HCT116 (cell line): ENCODE measurements around the gene CRHR2. TPM values are rescaled to one million over a fixed set of nuclear protein-coding genes. Genes with fewer than 3 reads are reported as not detected.

Experiments used
- ATAC-seq: fragments of 200-7000 bp; cut with Tn5 transposase; 2 replicates; pipeline ENCODE4 v1.9.1; 2020; ENCODE audit warnings: mild to moderate bottlenecking, moderate library complexity
- BruUV-seq: library from RNA; stranded (reverse); fragments of 400-500 nt; replicated peaks from 2 replicates; lab custom pipeline; 2021; lab: Mats Ljungman, UMichigan
- CTCF ChIA-PET: fragments of 300-600 bp; sonication (Branson Sonifier 250); formaldehyde crosslinking; loops from one replicate; lab custom pipeline; 2021; ENCODE audit warnings: antibody characterized with exemption; lab: Charles Lee
- POLR2A ChIA-PET: fragments of 300-600, 350-600 bp; sonication (Branson Sonifier 250); formaldehyde crosslinking; loops from one replicate; lab custom pipeline; 2021; ENCODE audit warnings: antibody characterized with exemption; lab: Charles Lee
- RAD21 ChIA-PET, 2 experiments: fragments of 300-600 bp; sonication (Branson Sonifier 250); formaldehyde crosslinking; loops; one replicate each; lab custom pipeline; 2023; ENCODE audit warnings: low total read pairs in 2 of 2; ENCODE audit not compliant: uncharacterized antibody in 2 of 2, unreplicated experiment in 2 of 2, low non-redundant PET in 1 of 2; lab: Charles Lee
- DNase-seq: peaks from one replicate; pipeline ENCODE4 v3.0.0-alpha.2; 2010; ENCODE audit warnings: low read depth, low spot score
- H2AFZ ChIP-seq: fragments of 200-600 bp; shearing (Covaris generic), sonication (generic); 2 replicates; pipeline ENCODE4 v1.6.1; 2017; ENCODE audit warnings: low read depth, mixed run types, mixed read lengths, antibody characterized with exemption, low read length; ENCODE audit not compliant: poor library complexity, severe bottlenecking
- H3K27ac ChIP-seq: 2 replicates; pipeline ENCODE4 v1.5.1; 2012; ENCODE audit warnings: low read depth, low read length
- H3K27me3 ChIP-seq: fragments of 200-600 bp; sonication (generic); 2 replicates; pipeline ENCODE4 v1.6.1; 2016; ENCODE audit warnings: mixed run types, low read length, mixed read lengths; ENCODE audit not compliant: insufficient read depth
- H3K36me3 ChIP-seq, 2 experiments: fragments of 200-500 bp in 1 of 2; fragments of 200-600 bp in 1 of 2; sonication (Bioruptor generic) in 1 of 2; sonication (generic) in 1 of 2; 2 replicates each; pipeline versions ENCODE4 v1.5.1 to v1.6.1; 2014 to 2016; ENCODE audit warnings: low read length in 2 of 2, inconsistent platforms in 1 of 2, mixed read lengths in 1 of 2, mixed run types in 1 of 2; ENCODE audit not compliant: insufficient read depth in 2 of 2, control insufficient read depth in 1 of 2
- H3K4me1 ChIP-seq, 2 experiments: fragments of 200-600 bp in 1 of 2; sonication (generic) in 1 of 2; 2 replicates each; pipeline versions ENCODE4 v1.5.1 to v1.6.1; 2012 to 2017; ENCODE audit warnings: low read length in 2 of 2, inconsistent platforms in 1 of 2, mild to moderate bottlenecking in 1 of 2, mixed read lengths in 1 of 2, mixed run types in 1 of 2, moderate library complexity in 1 of 2; ENCODE audit not compliant: insufficient read depth in 2 of 2, control insufficient read depth in 1 of 2
- H3K4me2 ChIP-seq: fragments of 200-600 bp; sonication (generic); 2 replicates; pipeline ENCODE4 v1.6.1; 2017; ENCODE audit warnings: mixed run types, low read length, mixed read lengths
- H3K4me3 ChIP-seq, 2 experiments: fragments of 200-600 bp in 1 of 2; sonication (generic) in 1 of 2; replicated peaks in 1 of 2; 2 replicates each; pipeline ENCODE4 v1.5.1; 2011 to 2016; ENCODE audit warnings: low read length in 2 of 2, control low read depth in 1 of 2, low read depth in 1 of 2, mild to moderate bottlenecking in 1 of 2, mixed read lengths in 1 of 2, mixed run types in 1 of 2
- H3K79me2 ChIP-seq: fragments of 200-600 bp; sonication (generic); 2 replicates; pipeline ENCODE4 v1.6.1; 2017; ENCODE audit warnings: mild to moderate bottlenecking, mixed run types, low read length, moderate library complexity, mixed read lengths; ENCODE audit not compliant: insufficient read depth
- H3K9ac ChIP-seq: fragments of 200-600 bp; sonication (generic); 2 replicates; pipeline ENCODE4 v1.6.1; 2016; ENCODE audit warnings: low read length, mixed read lengths
- H3K9me2 ChIP-seq: fragments of 200-600 bp; sonication (generic), shearing (Covaris generic); 2 replicates; pipeline ENCODE4 v1.6.1; 2017; ENCODE audit warnings: mixed run types, mild to moderate bottlenecking, moderate library complexity; ENCODE audit not compliant: insufficient read depth
- H3K9me3 ChIP-seq, 2 experiments: fragments of 200-500 bp in 1 of 2; fragments of 200-600 bp in 1 of 2; sonication (Bioruptor generic) in 1 of 2; sonication (generic) in 1 of 2; 2 replicates each; pipeline ENCODE4 v1.6.1; 2014 to 2017; ENCODE audit warnings: low read length in 2 of 2, mixed read lengths in 2 of 2, inconsistent platforms in 1 of 2, low read depth in 1 of 2, mild to moderate bottlenecking in 1 of 2, mixed run types in 1 of 2, moderate library complexity in 1 of 2; ENCODE audit not compliant: control insufficient read depth in 1 of 2, insufficient read depth in 1 of 2
- H4K20me1 ChIP-seq: fragments of 200-600 bp; sonication (generic), shearing (Covaris generic); 2 replicates; pipeline ENCODE4 v1.6.1; 2017; ENCODE audit warnings: mixed run types, mild to moderate bottlenecking, moderate library complexity; ENCODE audit not compliant: insufficient read depth
- ATF3 ChIP-seq: IDR thresholded peaks from 2 replicates; pipeline ENCODE4 v1.6.1; 2012
- CBX3 ChIP-seq: IDR thresholded peaks from 2 replicates; pipeline ENCODE4 v1.6.1; 2012; ENCODE audit warnings: low read depth
- CTCF ChIP-seq, 3 experiments: fragments of 200-600 bp in 1 of 3; sonication (generic) in 1 of 3; IDR thresholded peaks in 2 of 3; conservative IDR thresholded peaks in 1 of 3; 2 replicates each; pipeline ENCODE4 v1.5.1; 2012 to 2017; ENCODE audit warnings: low read depth in 2 of 3, low read length in 2 of 3, antibody characterized with exemption in 1 of 3, borderline replicate concordance in 1 of 3, control low read depth in 1 of 3, mild to moderate bottlenecking in 1 of 3, mixed read lengths in 1 of 3, mixed run types in 1 of 3, moderate library complexity in 1 of 3; ENCODE audit not compliant: insufficient read depth in 1 of 3
- EZH2 ChIP-seq: fragments of 200-600 bp; sonication (generic); IDR thresholded peaks from 2 replicates; pipeline ENCODE4 v1.6.1; 2017; ENCODE audit warnings: antibody characterized with exemption, mixed run types
- FOSL1 ChIP-seq: IDR thresholded peaks from 2 replicates; pipeline ENCODE4 v1.6.1; 2012; ENCODE audit warnings: low read depth
- JUND ChIP-seq: IDR thresholded peaks from 2 replicates; pipeline ENCODE4 v1.6.1; 2012
- MAX ChIP-seq: IDR thresholded peaks from 2 replicates; pipeline ENCODE4 v1.6.1; 2012
- POLR2A ChIP-seq: IDR thresholded peaks from 2 replicates; pipeline ENCODE4 v1.7.0; 2011; ENCODE audit warnings: borderline replicate concordance; ENCODE audit not compliant: insufficient read depth, insufficient read length; ENCODE audit errors: extremely low read depth
- POLR2AphosphoS5 ChIP-seq: IDR thresholded peaks from 2 replicates; pipeline ENCODE4 v1.6.1; 2011; ENCODE audit warnings: mild to moderate bottlenecking, low read depth, low read length, moderate library complexity
- REST ChIP-seq: IDR thresholded peaks from 2 replicates; pipeline ENCODE4 v1.6.1; 2012; ENCODE audit warnings: low read depth
- SIN3A ChIP-seq: IDR thresholded peaks from 2 replicates; pipeline ENCODE4 v1.6.1; 2012; ENCODE audit warnings: low read depth
- TCF7L2 ChIP-seq: IDR thresholded peaks from 2 replicates; pipeline ENCODE4 v1.7.0; 2011; ENCODE audit warnings: borderline replicate concordance, inconsistent platforms; ENCODE audit not compliant: insufficient read depth, insufficient read length; ENCODE audit errors: extremely low read depth
- YY1 ChIP-seq: IDR thresholded peaks from 2 replicates; pipeline ENCODE4 v1.6.1; 2011; ENCODE audit warnings: low read length, low read depth, moderate library complexity, mild to moderate bottlenecking; ENCODE audit not compliant: insufficient replicate concordance; ENCODE audit errors: extremely low read depth
- ZNF274 ChIP-seq: fragments of 200-500 bp; sonication (Bioruptor generic); IDR thresholded peaks from 2 replicates; pipeline ENCODE4 v1.6.1; 2014; ENCODE audit warnings: mild to moderate bottlenecking, low read depth, low read length, inconsistent platforms
- intact Hi-C: fragments of 100-400 bp; cut with micrococcal nuclease; formaldehyde crosslinking; loops from 2 replicates; pipeline ENCODE4 v1.10.0; 2022
- total RNA-seq: library from RNA; stranded (reverse); gene quantifications from one replicate; pipeline ENCODE4 v1.2.1, GENCODE V29; 2021; ENCODE audit not compliant: unreplicated experiment

CRHR2 gene
- total RNA-seq, 1 experiment from 2014 or later, result not detected

- H3K27me3 ChIP-seq, result no peaks in the 10 kb centered on the region
- ATAC-seq, result no peak
- TF ChIP-seq ZNF274 (no peak), POLR2AphosphoS5 (0 out of 2 replicates have a peak, but pooled peaks have one; percentile 16)
- TF ChIP-seq, all 23 proteins: peak for 1
- intact Hi-C loops, result loop anchor here (2.0 kb wide), 1 partner anchor 13 kb away; no protein-coding TSS in a partner anchor
- POLR2A ChIA-PET, result no interaction called here
- Histone ChIP-seq H3K9me3 (no peaks in the 10 kb centered on the region), H3K4me2 (no peak overlapping the region), H2AFZ (no peak overlapping the region), H3K36me3 (peaks cover 57 to 77% of the 10 kb centered on the region in 2 experiments), H3K79me2 (peaks cover 83% of the 10 kb centered on the region), H3K27ac (no peak overlapping the region), H4K20me1 (peaks cover 9% of the 10 kb centered on the region), H3K4me1 (no peaks in the 10 kb centered on the region), H3K4me3 (no peak overlapping the region), H3K9me2 (no peaks in the 10 kb centered on the region), H3K9ac (no peak overlapping the region)
- no peak for DNase-seq
- RAD21 ChIA-PET, result no interaction called here
- CTCF ChIA-PET, result no interaction called here
- BruUV-seq, result no TSS peak
These were observed 64.9 kb downstream of the CRHR2 start for GRCh38 chr7:30617359-30617758.

- Histone ChIP-seq H3K27me3 (no peaks in the 10 kb centered on the region), H3K9ac (no peak overlapping the region), H3K27ac (no peak overlapping the region), H3K36me3 (peaks cover 59 to 71% of the 10 kb centered on the region in 2 experiments), H3K4me1 (no peaks in the 10 kb centered on the region), H3K4me3 (no peak overlapping the region), H4K20me1 (peaks cover 2% of the 10 kb centered on the region; the same call in 1 of the 2 replicates), H3K4me2 (no peak overlapping the region), H3K79me2 (peaks cover 81% of the 10 kb centered on the region), H2AFZ (no peak overlapping the region), H3K9me2 (no peaks in the 10 kb centered on the region), H3K9me3 (no peaks in the 10 kb centered on the region)
- intact Hi-C loops, result loop anchor here (2.0 kb wide), 1 partner anchor 14 kb away; no protein-coding TSS in a partner anchor
- BruUV-seq, result no TSS peak
- ChIA-PET RAD21 (no interaction called here), POLR2A (no interaction called here), CTCF (no interaction called here)
- ATAC-seq (no peak), DNase-seq (no peak)
- no peak for TF ChIP-seq MAX
- no peak for TF ChIP-seq JUND
- TF ChIP-seq REST, result no peak
- TF ChIP-seq CTCF (IDR thresholded peaks at IDR 0.05 in 2 of 3, conservative IDR thresholded peaks at IDR 0.05 in 1 of 3; ENCODE audit: borderline replicate concordance in 1 of 3, insufficient read depth in 1 of 3, low read depth in 2 of 3, low read length in 2 of 3), result no peak
- no peak for TF ChIP-seq TCF7L2
- no peak for TF ChIP-seq FOSL1
- TF ChIP-seq CBX3, result no peak
- no peak for TF ChIP-seq SIN3A
- TF ChIP-seq POLR2A, result no peak
- no peak for TF ChIP-seq EZH2
- TF ChIP-seq YY1, result no peak
- no peak for TF ChIP-seq ATF3
These were observed 65.9 kb downstream of the CRHR2 start for GRCh38 chr7:30616318-30616717.
